IMR-90 (cell line): ENCODE measurements around the gene TNFRSF14. TPM values are rescaled to one million over a fixed set of nuclear protein-coding genes. Genes with fewer than 3 reads are reported as not detected.
A peak's percentile ranks its signal among the peaks of the same experiment; 100 is the strongest.

Source experiments
- ATAC-seq: fragments of 200-7000 bp; cut with Tn5 transposase; 2 replicates; pipeline ENCODE4 v1.9.1; 2020; ENCODE audit warnings: low read depth, mild to moderate bottlenecking, moderate library complexity
- BruUV-seq: library from RNA; stranded (reverse); fragments of 400-500 nt; replicated peaks from 2 replicates; lab custom pipeline; 2021; lab: Mats Ljungman, UMichigan
- CTCF ChIA-PET: fragments of 300-600 bp; formaldehyde crosslinking; extraction: SDS; loops from one replicate; lab custom pipeline; 2021; ENCODE audit warnings: antibody characterized with exemption; lab: Yijun Ruan, JAX
- POLR2A ChIA-PET: fragments of 300-600 bp; sonication (Branson Sonifier 250); formaldehyde crosslinking; loops from one replicate; lab custom pipeline; 2022; ENCODE audit warnings: antibody characterized with exemption; ENCODE audit not compliant: unreplicated experiment; lab: Charles Lee
- DNase-seq: peaks from one replicate; pipeline ENCODE4 v3.0.0; 2013
- H2AFZ ChIP-seq: replicated peaks from 2 replicates; pipeline ENCODE3; 2013; ENCODE audit warnings: low read length, mild to moderate bottlenecking; ENCODE audit not compliant: poor library complexity
- H2AK5ac ChIP-seq: 2 replicates; pipeline ENCODE4 v1.6.1; 2013; ENCODE audit warnings: low read depth, low read length, inconsistent platforms
- H2AK9ac ChIP-seq: replicated peaks from 2 replicates; pipeline ENCODE3; 2013; ENCODE audit warnings: mild to moderate bottlenecking, low read depth, low read length, moderate library complexity; ENCODE audit not compliant: poor library complexity
- H2BK120ac ChIP-seq: 2 replicates; pipeline ENCODE4 v1.6.1; 2013; ENCODE audit warnings: low read depth, low read length, inconsistent platforms
- H2BK15ac ChIP-seq: 3 replicates; pipeline ENCODE4 v1.6.1; 2013; ENCODE audit warnings: low read depth, low read length, inconsistent platforms
- H2BK20ac ChIP-seq: 2 replicates; pipeline ENCODE4 v1.6.1; 2013; ENCODE audit warnings: low read depth, mild to moderate bottlenecking, inconsistent platforms, low read length, moderate library complexity
- H2BK5ac ChIP-seq: 2 replicates; pipeline ENCODE4 v1.6.1; 2013; ENCODE audit warnings: mild to moderate bottlenecking, low read depth, low read length, inconsistent platforms; ENCODE audit not compliant: poor library complexity, severe bottlenecking
- H3K14ac ChIP-seq: replicated peaks from 2 replicates; pipeline ENCODE4 v1.6.1; 2013; ENCODE audit warnings: low read depth, low read length, inconsistent platforms
- H3K18ac ChIP-seq: 2 replicates; pipeline ENCODE4 v1.6.1; 2013; ENCODE audit warnings: low read depth, low read length, control low read depth
- H3K23ac ChIP-seq: 2 replicates; pipeline ENCODE4 v1.6.1; 2013; ENCODE audit warnings: low read depth, low read length, inconsistent platforms
- H3K27ac ChIP-seq: 2 replicates; pipeline ENCODE4 v1.5.1; 2013; ENCODE audit warnings: mild to moderate bottlenecking, control low read depth, low read length; ENCODE audit not compliant: insufficient read depth
- H3K27me3 ChIP-seq: 2 replicates; pipeline ENCODE4 v1.6.1; 2013; ENCODE audit warnings: low read length; ENCODE audit not compliant: control insufficient read depth, insufficient read depth
- H3K36me3 ChIP-seq: 2 replicates; pipeline ENCODE4 v1.6.1; 2013; ENCODE audit warnings: low read length, mixed read lengths; ENCODE audit not compliant: control insufficient read depth, insufficient read depth
- H3K4ac ChIP-seq: 2 replicates; pipeline ENCODE4 v1.6.1; 2013; ENCODE audit warnings: low read depth, low read length, inconsistent platforms
- H3K4me1 ChIP-seq: 2 replicates; pipeline ENCODE4 v1.6.1; 2013; ENCODE audit warnings: low read length, mixed read lengths; ENCODE audit not compliant: control insufficient read depth, insufficient read depth
- H3K4me2 ChIP-seq: 2 replicates; pipeline ENCODE4 v1.6.1; 2013; ENCODE audit warnings: low read depth, mild to moderate bottlenecking, control low read depth, low read length, moderate library complexity
- H3K4me3 ChIP-seq: 2 replicates; pipeline ENCODE4 v1.5.1; 2013; ENCODE audit warnings: low read depth, mild to moderate bottlenecking, control low read depth, low read length, moderate library complexity; ENCODE audit not compliant: insufficient read depth
- H3K56ac ChIP-seq: 2 replicates; pipeline ENCODE4 v1.6.1; 2013; ENCODE audit warnings: low read length, inconsistent platforms; ENCODE audit not compliant: insufficient read depth; ENCODE audit errors: extremely low read depth
- H3K79me1 ChIP-seq, 2 experiments: 2 replicates each; pipeline ENCODE4 v1.6.1; 2013; ENCODE audit warnings: low read length in 2 of 2, inconsistent platforms in 1 of 2, low read depth in 1 of 2
- H3K9ac ChIP-seq: 2 replicates; pipeline ENCODE4 v1.6.1; 2013; ENCODE audit warnings: low read depth, low read length, control low read depth
- H3K9me1 ChIP-seq: 2 replicates; pipeline ENCODE4 v1.6.1; 2013; ENCODE audit warnings: low read length, inconsistent platforms; ENCODE audit not compliant: insufficient read depth
- H3K9me3 ChIP-seq: 2 replicates; pipeline ENCODE4 v1.6.1; 2013; ENCODE audit warnings: low read length; ENCODE audit not compliant: control insufficient read depth, insufficient read depth
- H4K20me1 ChIP-seq: 2 replicates; pipeline ENCODE4 v1.6.1; 2013; ENCODE audit warnings: low read length, inconsistent platforms; ENCODE audit not compliant: insufficient read depth
- H4K5ac ChIP-seq: 2 replicates; pipeline ENCODE4 v1.6.1; 2013; ENCODE audit warnings: mild to moderate bottlenecking, low read depth, low read length, control low read depth
- H4K8ac ChIP-seq, 2 experiments: 2 replicates each; pipeline ENCODE4 v1.6.1; 2013; ENCODE audit warnings: low read depth in 2 of 2, low read length in 2 of 2, control low read depth in 1 of 2, inconsistent platforms in 1 of 2
- H4K91ac ChIP-seq: 2 replicates; pipeline ENCODE4 v1.6.1; 2013; ENCODE audit warnings: low read depth, low read length, inconsistent platforms; ENCODE audit not compliant: insufficient read depth
- CHD1 ChIP-seq: IDR thresholded peaks from 2 replicates; pipeline ENCODE4 v1.6.1; 2012; ENCODE audit warnings: low read depth, low read length, improper control_type of control experiment
- ELK1 ChIP-seq: fragments of 150-350 bp; IDR thresholded peaks from 2 replicates; pipeline ENCODE4 v1.6.1; 2016; ENCODE audit warnings: low read depth, mild to moderate bottlenecking, low read length, moderate library complexity, borderline replicate concordance
- FOS ChIP-seq: fragments of 150-350 bp; IDR thresholded peaks from 2 replicates; pipeline ENCODE4 v1.6.1; 2016; ENCODE audit warnings: low read depth, low read length
- MAFK ChIP-seq: IDR thresholded peaks from 2 replicates; pipeline ENCODE4 v1.6.1; 2012; ENCODE audit warnings: low read depth, low read length, improper control_type of control experiment
- MXI1 ChIP-seq: IDR thresholded peaks from 2 replicates; pipeline ENCODE4 v1.6.1; 2012; ENCODE audit warnings: low read depth, mild to moderate bottlenecking, low read length, moderate library complexity, borderline replicate concordance
- NFE2L2 ChIP-seq: fragments of 150-350 bp; IDR thresholded peaks from 2 replicates; pipeline ENCODE4 v1.6.1; 2016; ENCODE audit warnings: low read depth, mild to moderate bottlenecking, low read length
- POLR2A ChIP-seq: IDR thresholded peaks from 2 replicates; pipeline ENCODE4 v1.6.1; 2012; ENCODE audit warnings: mild to moderate bottlenecking, low read depth, low read length
- RAD21 ChIP-seq: IDR thresholded peaks from 2 replicates; pipeline ENCODE4 v1.6.1; 2012; ENCODE audit warnings: low read length, improper control_type of control experiment
- SMC3 ChIP-seq: fragments of 150-350 bp; IDR thresholded peaks from 2 replicates; pipeline ENCODE4 v1.6.1; 2016; ENCODE audit warnings: low read depth, mild to moderate bottlenecking, antibody characterized with exemption, low read length, moderate library complexity
- whole genome bisulfite sequencing, 2 experiments: methylation state at CpG; one replicate each; pipeline versions ENCODE4 v1.1.5 to v1.1.7; 2013; ENCODE audit warnings: missing lambda C conversion rate in 2 of 2; ENCODE audit not compliant: insufficient read length in 1 of 2; ENCODE audit errors: extremely low coverage in 2 of 2; 5-methylcytosine and 5-hydroxymethylcytosine counted together
- dilution Hi-C: fragments of 300-500 bp; cut with HindIII; formaldehyde crosslinking; loops from one replicate; pipeline ENCODE4 v1.14.3; 2018; ENCODE audit warnings: low sequenced_read_pairs; ENCODE audit not compliant: unreplicated experiment
- in situ Hi-C: fragments of 300-500 bp; cut with MboI; formaldehyde crosslinking; loops from 3 replicates; pipeline ENCODE4 v1.14.3; 2019; ENCODE audit warnings: low sequenced_read_pairs, inconsistent platforms, mixed read lengths
- intact Hi-C: fragments of 100-400 bp; cut with micrococcal nuclease; formaldehyde crosslinking; loops from 2 replicates; pipeline ENCODE4 v1.10.0; 2022
- polyA plus RNA-seq, 3 experiments: library from polyadenylated mRNA; depleted of rRNA; stranded (reverse); fragments of >200 nt; gene quantifications; 2 replicates each; pipeline ENCODE4 v1.2.3, GENCODE V29; 2012; ENCODE audit warnings: low replicate concordance in 1 of 3
- total RNA-seq: library from RNA; depleted of rRNA; stranded (reverse); fragments of >200 nt; gene quantifications from 2 replicates; pipeline ENCODE4 v1.2.3, GENCODE V29; 2012
- TF ChIP-seq, protein P1 (sequence below): conservative IDR thresholded peaks from 2 replicates; pipeline ENCODE4 v1.5.1; 2012; ENCODE audit warnings: mild to moderate bottlenecking, low read depth, low read length, improper control_type of control experiment

Gene TNFRSF14
- total and polyA plus RNA-seq, 2 of the 4 experiments (the other 2 are of a cell fraction) = 1.3 to 4.2 TPM

DNA sequence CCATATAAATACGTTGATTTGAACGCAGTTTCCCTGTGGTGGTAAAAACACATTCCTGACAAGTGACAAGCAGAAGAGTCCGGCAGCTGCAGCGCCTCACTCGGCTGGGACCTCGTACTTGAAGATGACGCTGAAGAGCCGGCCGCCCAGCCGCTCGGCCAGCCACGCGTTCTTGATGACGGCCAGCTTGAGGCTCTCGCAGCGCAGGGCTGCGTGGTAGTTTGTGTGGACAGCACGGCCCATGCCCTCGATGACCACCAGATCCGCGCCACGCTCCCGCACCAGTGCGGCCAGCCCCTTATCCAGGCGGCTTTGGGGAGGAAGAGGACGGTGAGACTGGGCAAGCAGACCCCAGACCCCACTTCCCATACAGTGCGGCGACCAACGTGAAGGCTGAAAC is 47.4 kb upstream of the TNFRSF14 start:
- BruUV-seq = no TSS peak
- no peak for TF ChIP-seq POLR2A
- TF ChIP-seq CHD1 = no peak
- TF ChIP-seq FOS = no peak
- no peak for TF ChIP-seq MXI1
- TF ChIP-seq, protein P1, sequence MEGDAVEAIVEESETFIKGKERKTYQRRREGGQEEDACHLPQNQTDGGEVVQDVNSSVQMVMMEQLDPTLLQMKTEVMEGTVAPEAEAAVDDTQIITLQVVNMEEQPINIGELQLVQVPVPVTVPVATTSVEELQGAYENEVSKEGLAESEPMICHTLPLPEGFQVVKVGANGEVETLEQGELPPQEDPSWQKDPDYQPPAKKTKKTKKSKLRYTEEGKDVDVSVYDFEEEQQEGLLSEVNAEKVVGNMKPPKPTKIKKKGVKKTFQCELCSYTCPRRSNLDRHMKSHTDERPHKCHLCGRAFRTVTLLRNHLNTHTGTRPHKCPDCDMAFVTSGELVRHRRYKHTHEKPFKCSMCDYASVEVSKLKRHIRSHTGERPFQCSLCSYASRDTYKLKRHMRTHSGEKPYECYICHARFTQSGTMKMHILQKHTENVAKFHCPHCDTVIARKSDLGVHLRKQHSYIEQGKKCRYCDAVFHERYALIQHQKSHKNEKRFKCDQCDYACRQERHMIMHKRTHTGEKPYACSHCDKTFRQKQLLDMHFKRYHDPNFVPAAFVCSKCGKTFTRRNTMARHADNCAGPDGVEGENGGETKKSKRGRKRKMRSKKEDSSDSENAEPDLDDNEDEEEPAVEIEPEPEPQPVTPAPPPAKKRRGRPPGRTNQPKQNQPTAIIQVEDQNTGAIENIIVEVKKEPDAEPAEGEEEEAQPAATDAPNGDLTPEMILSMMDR = no peak
- no peak for TF ChIP-seq RAD21
- no peak for TF ChIP-seq SMC3
- no peak for TF ChIP-seq NFE2L2
- TF ChIP-seq MAFK = no peak
- TF ChIP-seq ELK1 = no peak
- Histone ChIP-seq H2AK5ac (no peak overlapping the region), H4K8ac (no peak overlapping the region), H3K9me3 (no peaks in the 10 kb centered on the region), H3K79me1 (peaks cover 0 to 6% of the 10 kb centered on the region in 2 experiments; a peak in 1 of 4 replicates), H3K4me3 (no peak overlapping the region), H3K14ac (no peak overlapping the region), H2BK20ac (no peak overlapping the region), H3K9me1 (no peaks in the 10 kb centered on the region), H3K9ac (no peak overlapping the region), H3K4me1 (peaks cover 2% of the 10 kb centered on the region; the same call in 1 of the 2 replicates), H4K5ac (no peak overlapping the region), H2BK15ac (no peak overlapping the region), H2BK5ac (no peak overlapping the region), H3K4ac (no peak overlapping the region), H4K91ac (no peak overlapping the region), H3K23ac (no peak overlapping the region), H3K27me3 (peaks cover 9% of the 10 kb centered on the region; the same call in 1 of the 2 replicates), H3K36me3 (peaks cover 48% of the 10 kb centered on the region), H2AFZ (no peak overlapping the region), H2AK9ac (no peak overlapping the region), H3K27ac (no peak overlapping the region), H4K20me1 (peaks cover 3% of the 10 kb centered on the region; the same call in 1 of the 2 replicates), H3K56ac (no peak overlapping the region), H3K18ac (no peak overlapping the region), H2BK120ac (no peak overlapping the region), H3K4me2 (no peak overlapping the region)
- WGBS, 2 experiments = 64% methylated on average over 17 of the region's 29 CpGs; no CpG with 5 or more reads in 1 of the 2 experiments
- in situ Hi-C loops (no loop called here), intact Hi-C loops (no loop called here), dilution Hi-C loops (no loop called here)
- no peak for ATAC-seq
- CTCF ChIA-PET = no interaction called here
- POLR2A ChIA-PET = no interaction called here
- peak; percentile 58 for DNase-seq
